HG02623 (cell line): Measurements from ENCODE around the gene PPP1R13B.
"Not testable (repeated sequence)": the region's sequence is repeated elsewhere in the genome, so short reads cannot be mapped to it uniquely, and the experiment has no call there.

ENCODE experiments used
- ATAC-seq: cut with Tn5 transposase; IDR thresholded peaks from one replicate; pipeline ENCODE4 v1.9.1; 2021; ENCODE audit warnings: moderate library complexity; ENCODE audit not compliant: unreplicated experiment

Gene PPP1R13B

GRCh38 chr14:103859416-103860202, 12.2 kb upstream of the PPP1R13B start:
- ATAC-seq, result no peak

- no peak for ATAC-seq
Observed at GRCh38 chr14:103858063-103858781, 10.8 kb upstream of the PPP1R13B start.

- ATAC-seq, result no peak
Observed at GRCh38 chr14:103857256-103857655, 9.9 kb upstream of the PPP1R13B start.

- ATAC-seq, result no peak
Observed at GRCh38 chr14:103856607-103857006, 9.2 kb upstream of the PPP1R13B start.

- ATAC-seq, result no peak
Observed at GRCh38 chr14:103856105-103856504, 8.7 kb upstream of the PPP1R13B start.

- no peak for ATAC-seq
Observed at GRCh38 chr14:103855734-103856095, 8.3 kb upstream of the PPP1R13B start.

- ATAC-seq, result no peak
Observed at GRCh38 chr14:103854822-103855733, 7.7 kb upstream of the PPP1R13B start.

- ATAC-seq, result no peak
Observed at GRCh38 chr14:103854017-103854808, 6.8 kb upstream of the PPP1R13B start.

GRCh38 chr14:103849151-103849886, 1.9 kb upstream of the PPP1R13B start:
- no peak for ATAC-seq

- no peak for ATAC-seq
Observed at GRCh38 chr14:103848175-103849077, 1.1 kb upstream of the PPP1R13B start.

GRCh38 chr14:103846543-103847450, 578 bp downstream of the PPP1R13B start:
- ATAC-seq, result peak; percentile 25

GRCh38 chr14:103846097-103846496, 1.3 kb downstream of the PPP1R13B start:
- ATAC-seq, result no peak

- no peak for ATAC-seq
Observed at GRCh38 chr14:103845327-103845726, 2.0 kb downstream of the PPP1R13B start.

- ATAC-seq, result not testable (repeated sequence)
Observed at GRCh38 chr14:103841265-103841664, 6.1 kb downstream of the PPP1R13B start.

GRCh38 chr14:103840014-103840413, 7.4 kb downstream of the PPP1R13B start:
- no peak for ATAC-seq

- ATAC-seq, result no peak
Observed at GRCh38 chr14:103839579-103839978, 7.8 kb downstream of the PPP1R13B start.

- ATAC-seq, result no peak
Observed at GRCh38 chr14:103838117-103838516, 9.3 kb downstream of the PPP1R13B start.
